ENCODE data around the gene C1orf210.

C1orf210 gene

GRCh38 chr1:43279161-43279560 lies 6.2 kb downstream of the C1orf210 start:
- Histone ChIP-seq H3K36me3 (ENCODE audit: insufficient read depth, low read length) (no peaks in the 10 kb centered on the region), H3K4me1 (ENCODE audit: insufficient read depth, low read length) (no peaks in the 10 kb centered on the region), H3K9me3 (ENCODE audit: control insufficient read depth, insufficient read depth, low read length) (no peaks in the 10 kb centered on the region), H3K9ac (ENCODE audit: low read depth, low read length) (no peak overlapping the region)

GRCh38 chr1:43277116-43277876 lies 8.1 kb downstream of the C1orf210 start:
- H3K9me3 ChIP-seq (ENCODE audit: control insufficient read depth, insufficient read depth, low read length): no peaks in the 10 kb centered on the region
- H3K9ac ChIP-seq (ENCODE audit: low read depth, low read length): no peak overlapping the region
- H3K36me3 ChIP-seq (ENCODE audit: insufficient read depth, low read length): no peaks in the 10 kb centered on the region
- no peaks in the 10 kb centered on the region for H3K4me1 ChIP-seq (ENCODE audit: insufficient read depth, low read length)

- Histone ChIP-seq H3K4me1 (ENCODE audit: insufficient read depth, low read length) (peaks cover 4% of the 10 kb centered on the region; the same call in 1 of the 2 replicates), H3K36me3 (ENCODE audit: insufficient read depth, low read length) (no peaks in the 10 kb centered on the region), H3K9ac (ENCODE audit: low read depth, low read length) (no peak overlapping the region), H3K9me3 (ENCODE audit: control insufficient read depth, insufficient read depth, low read length) (no peaks in the 10 kb centered on the region)
These were observed 8.7 kb downstream of the C1orf210 start for GRCh38 chr1:43276673-43277072.

GRCh38 chr1:43275826-43276620 lies 9.4 kb downstream of the C1orf210 start:
- Histone ChIP-seq H3K4me1 (ENCODE audit: insufficient read depth, low read length) (peaks cover 9% of the 10 kb centered on the region; the same call in 1 of the 2 replicates), H3K9ac (ENCODE audit: low read depth, low read length) (no peak overlapping the region), H3K9me3 (ENCODE audit: control insufficient read depth, insufficient read depth, low read length) (no peaks in the 10 kb centered on the region), H3K36me3 (ENCODE audit: insufficient read depth, low read length) (no peaks in the 10 kb centered on the region)

GRCh38 chr1:43274804-43275180 lies 10.6 kb downstream of the C1orf210 start:
- H3K36me3 ChIP-seq (ENCODE audit: insufficient read depth, low read length): no peaks in the 10 kb centered on the region
- H3K4me1 ChIP-seq (ENCODE audit: insufficient read depth, low read length): peaks cover 12% of the 10 kb centered on the region; the same call in 1 of the 2 replicates
- no peaks in the 10 kb centered on the region for H3K9me3 ChIP-seq (ENCODE audit: control insufficient read depth, insufficient read depth, low read length)
- no peak overlapping the region for H3K9ac ChIP-seq (ENCODE audit: low read depth, low read length)

GRCh38 chr1:43274125-43274803 lies 11.1 kb downstream of the C1orf210 start:
- H3K4me1 ChIP-seq (ENCODE audit: insufficient read depth, low read length): peaks cover 18% of the 10 kb centered on the region; the same call in 1 of the 2 replicates
- H3K9ac ChIP-seq (ENCODE audit: low read depth, low read length): no peak overlapping the region
- no peaks in the 10 kb centered on the region for H3K36me3 ChIP-seq (ENCODE audit: insufficient read depth, low read length)
- H3K9me3 ChIP-seq (ENCODE audit: control insufficient read depth, insufficient read depth, low read length): no peaks in the 10 kb centered on the region

- no peaks in the 10 kb centered on the region for H3K36me3 ChIP-seq (ENCODE audit: insufficient read depth, low read length)
- H3K9ac ChIP-seq (ENCODE audit: low read depth, low read length): no peak overlapping the region
- no peaks in the 10 kb centered on the region for H3K9me3 ChIP-seq (ENCODE audit: control insufficient read depth, insufficient read depth, low read length)
- H3K4me1 ChIP-seq (ENCODE audit: insufficient read depth, low read length): peaks cover 18% of the 10 kb centered on the region; the same call in 1 of the 2 replicates
These were observed 11.7 kb downstream of the C1orf210 start for GRCh38 chr1:43273708-43274107.

GRCh38 chr1:43272576-43273571 lies 12.5 kb downstream of the C1orf210 start:
- Histone ChIP-seq H3K9me3 (ENCODE audit: control insufficient read depth, insufficient read depth, low read length) (no peaks in the 10 kb centered on the region), H3K36me3 (ENCODE audit: insufficient read depth, low read length) (no peaks in the 10 kb centered on the region), H3K9ac (ENCODE audit: low read depth, low read length) (no peak overlapping the region), H3K4me1 (ENCODE audit: insufficient read depth, low read length) (peaks cover 18% of the 10 kb centered on the region; the same call in 1 of the 2 replicates)

- no peak overlapping the region for H3K9ac ChIP-seq (ENCODE audit: low read depth, low read length)
- H3K9me3 ChIP-seq (ENCODE audit: control insufficient read depth, insufficient read depth, low read length): no peaks in the 10 kb centered on the region
- peaks cover 18% of the 10 kb centered on the region; the same call in 1 of the 2 replicates for H3K4me1 ChIP-seq (ENCODE audit: insufficient read depth, low read length)
- no peaks in the 10 kb centered on the region for H3K36me3 ChIP-seq (ENCODE audit: insufficient read depth, low read length)
These were observed 13.2 kb downstream of the C1orf210 start for GRCh38 chr1:43272161-43272560.

- Histone ChIP-seq H3K36me3 (ENCODE audit: insufficient read depth, low read length) (no peaks in the 10 kb centered on the region), H3K9ac (ENCODE audit: low read depth, low read length) (peak overlapping the region; percentile 54), H3K4me1 (ENCODE audit: insufficient read depth, low read length) (peaks cover 18% of the 10 kb centered on the region; the same call in 1 of the 2 replicates), H3K9me3 (ENCODE audit: control insufficient read depth, insufficient read depth, low read length) (no peaks in the 10 kb centered on the region)
These were observed 13.9 kb downstream of the C1orf210 start for GRCh38 chr1:43271186-43272118.

- Histone ChIP-seq H3K9me3 (ENCODE audit: control insufficient read depth, insufficient read depth, low read length) (0 out of 2 replicates have a peak, but pooled peaks cover 3% of the 10 kb centered on the region), H3K4me1 (ENCODE audit: insufficient read depth, low read length) (peaks cover 18% of the 10 kb centered on the region; the same call in 1 of the 2 replicates), H3K36me3 (ENCODE audit: insufficient read depth, low read length) (no peaks in the 10 kb centered on the region), H3K9ac (ENCODE audit: low read depth, low read length) (peak overlapping the region; percentile 54)
These were observed 14.8 kb downstream of the C1orf210 start for GRCh38 chr1:43270421-43271095.
